Measurements from ENCODE around the gene DUSP18.

DNA sequence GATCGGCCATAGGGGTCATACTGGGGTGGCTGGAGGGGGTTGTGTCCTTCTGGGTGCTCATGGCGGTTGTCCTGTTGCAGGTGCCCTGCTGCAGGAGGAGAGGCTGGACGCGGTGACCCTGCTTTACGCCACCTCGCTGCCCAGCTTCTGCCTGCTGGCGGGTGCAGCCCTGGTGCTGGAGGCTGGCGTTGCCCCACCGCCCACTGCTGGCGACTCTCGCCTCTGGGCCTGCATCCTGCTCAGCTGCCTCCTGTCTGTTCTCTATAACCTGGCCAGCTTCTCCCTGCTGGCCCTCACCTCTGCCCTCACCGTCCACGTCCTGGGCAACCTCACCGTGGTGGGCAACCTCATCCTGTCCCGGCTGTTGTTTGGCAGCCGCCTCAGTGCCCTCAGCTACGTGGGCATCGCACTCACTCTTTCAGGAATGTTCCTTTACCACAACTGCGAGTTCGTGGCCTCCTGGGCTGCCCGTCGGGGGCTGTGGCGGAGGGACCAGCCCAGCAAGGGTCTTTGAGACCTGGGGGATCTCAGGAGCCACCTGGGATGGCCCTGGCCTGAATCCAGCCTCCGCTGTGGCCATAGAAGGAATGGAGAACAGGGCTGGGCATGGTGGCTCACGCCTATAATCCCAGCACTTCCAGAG is 21.0 kb downstream of the DUSP18 start:
- TF ChIP-seq, protein P1, sequence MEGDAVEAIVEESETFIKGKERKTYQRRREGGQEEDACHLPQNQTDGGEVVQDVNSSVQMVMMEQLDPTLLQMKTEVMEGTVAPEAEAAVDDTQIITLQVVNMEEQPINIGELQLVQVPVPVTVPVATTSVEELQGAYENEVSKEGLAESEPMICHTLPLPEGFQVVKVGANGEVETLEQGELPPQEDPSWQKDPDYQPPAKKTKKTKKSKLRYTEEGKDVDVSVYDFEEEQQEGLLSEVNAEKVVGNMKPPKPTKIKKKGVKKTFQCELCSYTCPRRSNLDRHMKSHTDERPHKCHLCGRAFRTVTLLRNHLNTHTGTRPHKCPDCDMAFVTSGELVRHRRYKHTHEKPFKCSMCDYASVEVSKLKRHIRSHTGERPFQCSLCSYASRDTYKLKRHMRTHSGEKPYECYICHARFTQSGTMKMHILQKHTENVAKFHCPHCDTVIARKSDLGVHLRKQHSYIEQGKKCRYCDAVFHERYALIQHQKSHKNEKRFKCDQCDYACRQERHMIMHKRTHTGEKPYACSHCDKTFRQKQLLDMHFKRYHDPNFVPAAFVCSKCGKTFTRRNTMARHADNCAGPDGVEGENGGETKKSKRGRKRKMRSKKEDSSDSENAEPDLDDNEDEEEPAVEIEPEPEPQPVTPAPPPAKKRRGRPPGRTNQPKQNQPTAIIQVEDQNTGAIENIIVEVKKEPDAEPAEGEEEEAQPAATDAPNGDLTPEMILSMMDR (IDR thresholded peaks at IDR 0.05; ENCODE audit: low read depth, low read length, missing input control): no peak
- TF ChIP-seq RAD21 (IDR thresholded peaks at IDR 0.05) (no peak), JUND (IDR thresholded peaks at IDR 0.05) (no peak), HNF4G (IDR thresholded peaks at IDR 0.05) (no peak), SP1 (IDR thresholded peaks at IDR 0.05) (no peak), EGR1 (IDR thresholded peaks at IDR 0.05; ENCODE audit: low read depth in 2 of 2) (no peak), TAF1 (conservative IDR thresholded peaks at IDR 0.05) (no peak), YY1 (IDR thresholded peaks at IDR 0.05) (no peak)
- TF ChIP-seq, protein P2, sequence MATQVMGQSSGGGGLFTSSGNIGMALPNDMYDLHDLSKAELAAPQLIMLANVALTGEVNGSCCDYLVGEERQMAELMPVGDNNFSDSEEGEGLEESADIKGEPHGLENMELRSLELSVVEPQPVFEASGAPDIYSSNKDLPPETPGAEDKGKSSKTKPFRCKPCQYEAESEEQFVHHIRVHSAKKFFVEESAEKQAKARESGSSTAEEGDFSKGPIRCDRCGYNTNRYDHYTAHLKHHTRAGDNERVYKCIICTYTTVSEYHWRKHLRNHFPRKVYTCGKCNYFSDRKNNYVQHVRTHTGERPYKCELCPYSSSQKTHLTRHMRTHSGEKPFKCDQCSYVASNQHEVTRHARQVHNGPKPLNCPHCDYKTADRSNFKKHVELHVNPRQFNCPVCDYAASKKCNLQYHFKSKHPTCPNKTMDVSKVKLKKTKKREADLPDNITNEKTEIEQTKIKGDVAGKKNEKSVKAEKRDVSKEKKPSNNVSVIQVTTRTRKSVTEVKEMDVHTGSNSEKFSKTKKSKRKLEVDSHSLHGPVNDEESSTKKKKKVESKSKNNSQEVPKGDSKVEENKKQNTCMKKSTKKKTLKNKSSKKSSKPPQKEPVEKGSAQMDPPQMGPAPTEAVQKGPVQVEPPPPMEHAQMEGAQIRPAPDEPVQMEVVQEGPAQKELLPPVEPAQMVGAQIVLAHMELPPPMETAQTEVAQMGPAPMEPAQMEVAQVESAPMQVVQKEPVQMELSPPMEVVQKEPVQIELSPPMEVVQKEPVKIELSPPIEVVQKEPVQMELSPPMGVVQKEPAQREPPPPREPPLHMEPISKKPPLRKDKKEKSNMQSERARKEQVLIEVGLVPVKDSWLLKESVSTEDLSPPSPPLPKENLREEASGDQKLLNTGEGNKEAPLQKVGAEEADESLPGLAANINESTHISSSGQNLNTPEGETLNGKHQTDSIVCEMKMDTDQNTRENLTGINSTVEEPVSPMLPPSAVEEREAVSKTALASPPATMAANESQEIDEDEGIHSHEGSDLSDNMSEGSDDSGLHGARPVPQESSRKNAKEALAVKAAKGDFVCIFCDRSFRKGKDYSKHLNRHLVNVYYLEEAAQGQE (IDR thresholded peaks at IDR 0.05): no peak
- TF ChIP-seq, protein P3, sequence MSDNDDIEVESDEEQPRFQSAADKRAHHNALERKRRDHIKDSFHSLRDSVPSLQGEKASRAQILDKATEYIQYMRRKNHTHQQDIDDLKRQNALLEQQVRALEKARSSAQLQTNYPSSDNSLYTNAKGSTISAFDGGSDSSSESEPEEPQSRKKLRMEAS (IDR thresholded peaks at IDR 0.05): no peak
- TF ChIP-seq, protein P4, sequence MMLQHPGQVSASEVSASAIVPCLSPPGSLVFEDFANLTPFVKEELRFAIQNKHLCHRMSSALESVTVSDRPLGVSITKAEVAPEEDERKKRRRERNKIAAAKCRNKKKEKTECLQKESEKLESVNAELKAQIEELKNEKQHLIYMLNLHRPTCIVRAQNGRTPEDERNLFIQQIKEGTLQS (IDR thresholded peaks at IDR 0.05): no peak

All from liver (tissue), 3 donors.